HK-2 (cell line): ENCODE measurements around the gene ATG14.

Experiments
- DNase-seq: peaks from one replicate; pipeline ENCODE4 v3.0.0-alpha.2; 2018; ENCODE audit not compliant: unreplicated experiment

ATG14 gene

GRCh38 chr14:55317542-55318306 is 93.9 kb downstream of the ATG14 start:
- no peak for DNase-seq

GRCh38 chr14:55316564-55316963 is 95.1 kb downstream of the ATG14 start:
- no peak for DNase-seq
